CD4-positive, alpha-beta T cell treated with Interleukin-15 for 4 hours (primary cell): ENCODE results near the gene CCDC121.

Source experiments
- DNase-seq: peaks from one replicate; pipeline ENCODE4 v3.0.0-alpha.2; 2020; ENCODE audit warnings: low spot score

The CCDC121 gene

GRCh38 chr2:27582129-27582694 lies 46.6 kb downstream of the CCDC121 start:
- no peak for DNase-seq

GRCh38 chr2:27581417-27582128 lies 47.2 kb downstream of the CCDC121 start:
- DNase-seq, result peak; percentile 7
